HAP-1 (cell line): ENCODE results near the gene NFKBIB.
A peak's percentile ranks its signal among the peaks of the same experiment; 100 is the strongest.
"Not testable (repeated sequence)": the region's sequence is repeated elsewhere in the genome, so short reads cannot be mapped to it uniquely, and the experiment has no call there.

Source experiments
- DNase-seq, 2 experiments: peaks; one replicate each; pipeline ENCODE4 v3.0.0-alpha.2; 2016 to 2020; ENCODE audit warnings: low spot score in 2 of 2
- H3K27me3 ChIP-seq: fragments of 250-450 bp; sonication (Bioruptor Pico); 2 replicates; pipeline ENCODE4 v1.5.1; 2020; ENCODE audit warnings: low read depth, mild to moderate bottlenecking, moderate library complexity
- H3K36me3 ChIP-seq: fragments of 250-450 bp; sonication (Bioruptor Pico); replicated peaks from 2 replicates; pipeline ENCODE4 v1.5.1; 2020; ENCODE audit warnings: mild to moderate bottlenecking
- H3K4me1 ChIP-seq: fragments of 250-450 bp; sonication (Bioruptor Pico); 2 replicates; pipeline ENCODE4 v1.5.1; 2020; ENCODE audit warnings: mild to moderate bottlenecking
- H3K4me3 ChIP-seq: fragments of 250-450 bp; sonication (Bioruptor Pico); 2 replicates; pipeline ENCODE4 v1.5.1; 2020; ENCODE audit warnings: mild to moderate bottlenecking, moderate library complexity
- H3K9me3 ChIP-seq: fragments of 250-450 bp; sonication (Bioruptor Pico); 2 replicates; pipeline ENCODE4 v1.5.1; 2020; ENCODE audit warnings: mild to moderate bottlenecking, moderate library complexity
- in situ Hi-C: fragments of 300-500 bp; cut with MboI; formaldehyde crosslinking; loops from 3 replicates; pipeline ENCODE4 v1.14.3; 2020; ENCODE audit warnings: low sequenced_read_pairs, inconsistent platforms, mixed read lengths

The NFKBIB gene

DNA sequence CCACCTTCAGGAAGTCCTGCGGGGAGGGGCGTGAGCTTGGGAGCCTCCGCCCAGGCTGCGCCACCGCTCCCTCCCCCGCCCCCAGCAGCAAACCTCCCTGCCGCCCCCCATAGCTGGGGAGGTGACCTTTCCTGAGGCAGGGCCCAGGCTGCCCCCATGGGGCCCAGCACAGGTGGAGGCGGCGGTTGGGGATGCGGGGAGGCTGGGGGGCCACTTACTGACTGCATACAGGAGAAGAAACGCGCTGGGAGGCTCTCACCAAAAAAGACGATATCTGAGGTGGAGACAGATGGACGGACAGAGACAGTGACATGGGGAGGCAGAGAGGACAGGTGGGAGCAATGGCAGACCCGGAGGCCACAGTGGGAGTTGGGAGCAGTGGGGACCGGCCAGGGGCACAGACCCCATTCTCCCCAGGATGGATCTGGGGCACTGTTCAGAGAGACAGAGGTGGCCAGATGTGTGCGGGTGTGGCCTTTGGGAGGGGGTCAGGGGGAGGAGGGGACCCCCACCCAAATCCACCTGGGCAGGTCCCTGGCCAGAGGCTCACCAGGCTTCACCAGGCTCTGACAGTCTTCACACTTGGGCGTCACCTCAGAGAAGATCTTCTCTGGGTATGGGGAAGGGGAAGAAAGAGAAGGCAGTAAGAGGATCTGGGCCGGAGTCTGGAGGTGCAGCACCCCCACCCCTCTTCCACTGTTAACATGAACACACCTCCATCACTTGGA is 18.7 kb upstream of the NFKBIB start:
- Histone ChIP-seq H3K27me3 (no peaks in the 10 kb centered on the region), H3K4me1 (no peaks in the 10 kb centered on the region), H3K9me3 (no peaks in the 10 kb centered on the region), H3K4me3 (no peak overlapping the region), H3K36me3 (no peaks in the 10 kb centered on the region)
- DNase-seq: no peak
- in situ Hi-C loops: no loop called here

DNA sequence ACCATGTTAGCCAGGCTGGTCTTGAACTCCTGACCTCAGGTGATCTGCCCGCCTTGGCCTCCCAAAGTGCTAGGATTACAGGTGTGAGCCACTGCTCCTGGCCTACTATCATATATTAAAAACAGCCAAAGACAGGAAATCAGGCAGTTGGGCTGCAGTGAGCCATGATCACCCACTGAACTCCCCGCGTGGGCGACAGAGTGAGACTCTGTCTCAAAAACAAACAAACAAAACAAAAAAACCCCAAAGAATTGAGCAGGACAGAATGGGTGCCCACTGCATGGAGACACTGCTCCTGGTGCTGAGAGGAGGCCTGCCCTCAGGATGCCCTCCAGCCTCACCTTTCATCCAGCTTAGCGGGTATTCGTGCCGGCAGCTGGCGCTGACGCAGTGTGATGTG is 16.5 kb upstream of the NFKBIB start:
- Histone ChIP-seq H3K36me3 (no peaks in the 10 kb centered on the region; the same call in 1 of the 2 replicates), H3K27me3 (no peaks in the 10 kb centered on the region), H3K4me1 (no peaks in the 10 kb centered on the region), H3K9me3 (no peaks in the 10 kb centered on the region), H3K4me3 (no peak overlapping the region)
- DNase-seq: no peak
- in situ Hi-C loops: no loop called here

DNA sequence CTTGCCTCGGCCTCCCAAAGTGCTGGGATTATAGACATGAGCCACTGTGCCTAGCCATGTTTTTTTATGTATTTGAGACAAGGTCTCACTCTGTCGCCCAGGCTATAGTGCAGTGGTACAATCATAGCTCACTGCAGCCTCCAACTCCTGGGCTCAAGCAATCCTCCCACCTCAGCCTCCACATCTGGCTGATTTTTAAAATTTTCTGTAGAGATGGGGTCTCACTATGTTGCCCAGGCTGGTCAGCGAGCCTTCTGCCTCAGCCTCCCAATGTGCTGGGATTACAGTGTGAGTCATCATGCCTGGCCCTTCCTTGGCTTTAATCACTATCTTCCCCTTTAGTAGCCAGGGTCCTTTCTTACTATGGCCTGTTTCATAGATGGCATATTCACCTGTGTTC is 15.1 kb upstream of the NFKBIB start:
- H3K36me3 ChIP-seq, DNase-seq, H3K9me3 ChIP-seq, H3K4me1 ChIP-seq, H3K4me3 ChIP-seq, in situ Hi-C loops, H3K27me3 ChIP-seq: not testable (repeated sequence)

DNA sequence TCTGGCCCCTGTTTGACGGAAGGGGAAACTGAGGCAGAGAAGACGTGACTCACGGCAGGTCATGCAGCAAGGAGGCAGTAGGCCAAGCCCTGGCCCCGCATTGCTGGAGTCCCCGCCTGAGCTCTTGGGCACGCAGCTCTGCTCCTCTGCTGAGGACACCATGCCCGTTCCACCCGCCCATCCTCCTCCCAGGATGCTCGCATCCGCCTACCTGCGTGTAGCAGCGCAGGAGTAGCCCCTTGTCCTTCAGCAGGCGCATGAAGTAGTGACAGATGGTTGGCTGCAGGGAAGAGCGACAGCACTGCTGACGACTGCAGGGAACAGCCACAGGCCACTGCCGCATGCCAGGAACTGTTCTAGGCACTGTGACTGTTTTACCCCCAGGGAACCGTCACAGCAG is 10.9 kb upstream of the NFKBIB start:
- H3K36me3 ChIP-seq: no peaks in the 10 kb centered on the region; the same call in none of the 2 replicates
- in situ Hi-C loops: no loop called here
- no peak overlapping the region for H3K4me3 ChIP-seq
- no peaks in the 10 kb centered on the region for H3K4me1 ChIP-seq
- no peak for DNase-seq
- no peaks in the 10 kb centered on the region for H3K27me3 ChIP-seq
- H3K9me3 ChIP-seq: no peaks in the 10 kb centered on the region

DNA sequence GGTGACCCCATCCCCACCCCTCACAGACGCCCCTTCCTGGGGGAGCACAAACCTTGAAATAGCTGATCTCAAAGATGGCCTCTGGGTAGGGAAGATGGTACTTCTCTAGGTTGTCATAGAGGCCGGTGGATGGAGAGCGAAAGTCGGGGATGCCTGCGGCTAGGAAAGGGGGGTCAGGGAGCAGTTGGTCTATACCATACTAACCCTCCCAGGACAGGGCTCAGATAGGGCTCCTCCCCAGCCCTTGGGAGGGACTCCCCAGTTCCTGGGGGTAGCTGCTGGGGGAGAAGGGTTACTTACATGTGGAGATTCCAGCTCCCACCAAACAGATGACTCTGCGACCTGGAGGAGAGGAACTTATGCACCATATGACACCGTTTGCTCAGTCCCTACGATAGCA is 10.0 kb upstream of the NFKBIB start:
- in situ Hi-C loops: no loop called here
- no peaks in the 10 kb centered on the region for H3K9me3 ChIP-seq
- no peaks in the 10 kb centered on the region for H3K27me3 ChIP-seq
- H3K36me3 ChIP-seq: no peaks in the 10 kb centered on the region; the same call in none of the 2 replicates
- no peak overlapping the region for H3K4me3 ChIP-seq
- H3K4me1 ChIP-seq: no peaks in the 10 kb centered on the region
- DNase-seq: no peak

DNA sequence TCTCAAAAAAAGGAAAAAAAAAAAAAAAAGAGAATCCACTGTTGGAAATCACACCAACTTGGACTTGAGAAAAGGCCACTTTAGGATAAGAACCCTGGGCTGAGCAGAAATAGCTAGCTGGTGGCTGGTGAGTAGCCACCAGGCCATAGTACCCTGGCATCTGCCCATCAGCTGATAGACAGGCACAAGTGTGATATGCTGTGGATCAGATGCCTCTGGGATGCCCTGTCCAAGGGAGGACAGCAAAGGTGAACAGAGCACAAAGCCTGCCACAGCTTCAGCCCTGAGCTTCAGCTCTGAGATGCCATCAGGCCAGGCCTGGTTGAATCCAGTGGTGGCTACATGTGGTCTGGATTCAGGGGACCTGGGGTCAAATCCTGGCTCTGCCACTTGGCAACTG is 9.1 kb upstream of the NFKBIB start:
- Histone ChIP-seq H3K27me3 (no peaks in the 10 kb centered on the region), H3K9me3 (no peaks in the 10 kb centered on the region), H3K36me3 (no peaks in the 10 kb centered on the region; the same call in none of the 2 replicates), H3K4me1 (no peaks in the 10 kb centered on the region), H3K4me3 (no peak overlapping the region)
- in situ Hi-C loops: no loop called here
- DNase-seq: no peak

DNA sequence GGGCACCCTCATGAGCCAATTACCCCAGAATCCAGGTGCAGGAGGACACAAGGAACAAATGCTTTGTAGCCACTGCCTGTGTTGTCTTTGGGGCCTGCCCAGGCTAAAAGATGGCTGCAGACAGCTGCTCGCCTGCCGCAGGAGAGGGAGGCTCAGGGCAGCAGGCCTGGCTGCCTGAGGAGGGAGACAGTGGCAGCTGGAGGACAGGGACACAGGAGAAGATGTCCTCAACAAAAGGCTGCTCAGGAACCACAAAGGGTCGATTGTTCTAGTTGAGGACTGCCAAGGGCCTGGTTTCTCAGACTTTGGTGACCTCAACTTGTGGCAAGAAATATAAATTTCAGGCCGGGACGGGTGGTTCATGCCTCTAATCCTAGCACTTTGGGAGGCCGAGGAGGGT is 8.0 kb upstream of the NFKBIB start:
- H3K27me3 ChIP-seq: no peaks in the 10 kb centered on the region
- DNase-seq: no peak
- in situ Hi-C loops: no loop called here

DNA sequence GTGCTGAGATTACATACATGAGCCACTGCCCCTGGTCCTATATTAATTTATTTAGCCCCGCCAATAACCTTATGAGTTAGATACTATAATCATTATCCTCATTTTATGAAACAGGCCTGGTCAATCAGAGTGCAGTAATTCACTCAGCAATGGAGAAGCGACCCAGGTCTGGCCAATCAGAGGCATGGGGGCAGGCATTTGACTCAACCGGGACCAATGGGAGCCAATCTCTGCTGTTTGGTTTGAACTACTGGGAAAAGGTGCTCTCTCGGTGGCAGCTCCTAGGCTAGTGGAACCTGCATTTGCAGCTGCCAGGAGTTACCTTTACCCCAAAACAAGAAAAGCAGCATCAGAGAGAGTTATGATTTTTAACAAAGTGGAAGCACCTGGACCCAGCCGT is 6.9 kb upstream of the NFKBIB start:
- DNase-seq: no peak
- Histone ChIP-seq H3K9me3 (no peaks in the 10 kb centered on the region), H3K27me3 (no peaks in the 10 kb centered on the region), H3K4me3 (no peak overlapping the region), H3K36me3 (no peaks in the 10 kb centered on the region; the same call in 1 of the 2 replicates), H3K4me1 (no peaks in the 10 kb centered on the region)
- in situ Hi-C loops: no loop called here

More for the DNA sequence above, 8.0 kb upstream of the NFKBIB start:
- Histone ChIP-seq H3K9me3 (no peaks in the 10 kb centered on the region), H3K36me3 (no peaks in the 10 kb centered on the region; the same call in none of the 2 replicates), H3K4me3 (no peak overlapping the region), H3K4me1 (no peaks in the 10 kb centered on the region)

DNA sequence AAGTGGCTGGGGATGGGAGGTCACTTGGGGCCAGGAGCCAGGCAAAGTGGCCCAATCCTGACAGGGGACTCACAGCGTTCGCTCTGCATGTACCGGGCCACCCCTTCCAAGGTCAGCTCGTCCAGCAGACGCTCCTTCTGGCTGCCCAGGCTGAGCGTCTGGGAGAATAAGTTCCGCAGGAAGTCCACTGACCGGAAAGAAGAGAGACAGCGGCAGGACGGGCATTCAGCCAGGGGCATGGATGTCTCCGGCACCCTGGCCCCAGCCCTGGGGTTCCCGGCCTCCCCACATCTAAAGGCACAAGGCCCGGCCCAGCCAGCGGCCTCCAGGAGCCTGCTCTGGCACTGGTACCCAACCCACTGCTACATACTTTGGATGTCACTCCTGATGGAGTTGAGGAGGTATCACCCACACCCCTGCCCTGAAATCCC is 6.4 kb upstream of the NFKBIB start:
- H3K9me3 ChIP-seq: no peaks in the 10 kb centered on the region
- H3K4me3 ChIP-seq: no peak overlapping the region
- no peak for DNase-seq
- H3K27me3 ChIP-seq: no peaks in the 10 kb centered on the region
- no peaks in the 10 kb centered on the region; the same call in 1 of the 2 replicates for H3K4me1 ChIP-seq
- no peaks in the 10 kb centered on the region; the same call in 1 of the 2 replicates for H3K36me3 ChIP-seq
- in situ Hi-C loops: no loop called here

DNA sequence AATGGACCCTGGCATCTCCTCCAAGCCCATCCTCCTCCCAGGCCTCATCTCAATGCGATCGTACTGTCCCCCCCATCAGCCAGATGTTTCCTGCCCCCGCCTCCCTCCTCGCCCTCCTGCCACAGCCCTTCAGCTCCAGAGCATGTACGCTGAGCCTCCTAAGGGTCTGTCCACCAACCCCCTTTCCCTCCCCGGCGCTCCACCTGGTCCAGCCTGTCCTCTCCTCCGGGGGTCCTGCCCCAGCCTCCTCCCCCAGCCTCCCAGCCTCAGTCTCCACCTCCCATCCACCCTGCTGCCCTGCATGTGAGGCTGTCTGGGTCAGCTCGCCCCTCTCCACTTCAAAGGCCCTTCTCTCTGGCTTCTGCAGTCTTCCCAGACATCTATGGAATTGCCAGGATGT is 4.8 kb upstream of the NFKBIB start:
- DNase-seq: no peak
- no peaks in the 10 kb centered on the region for H3K27me3 ChIP-seq
- H3K4me1 ChIP-seq: peaks cover 6% of the 10 kb centered on the region
- no peaks in the 10 kb centered on the region for H3K9me3 ChIP-seq
- no peaks in the 10 kb centered on the region for H3K36me3 ChIP-seq
- H3K4me3 ChIP-seq: no peak overlapping the region
- in situ Hi-C loops: no loop called here

DNA sequence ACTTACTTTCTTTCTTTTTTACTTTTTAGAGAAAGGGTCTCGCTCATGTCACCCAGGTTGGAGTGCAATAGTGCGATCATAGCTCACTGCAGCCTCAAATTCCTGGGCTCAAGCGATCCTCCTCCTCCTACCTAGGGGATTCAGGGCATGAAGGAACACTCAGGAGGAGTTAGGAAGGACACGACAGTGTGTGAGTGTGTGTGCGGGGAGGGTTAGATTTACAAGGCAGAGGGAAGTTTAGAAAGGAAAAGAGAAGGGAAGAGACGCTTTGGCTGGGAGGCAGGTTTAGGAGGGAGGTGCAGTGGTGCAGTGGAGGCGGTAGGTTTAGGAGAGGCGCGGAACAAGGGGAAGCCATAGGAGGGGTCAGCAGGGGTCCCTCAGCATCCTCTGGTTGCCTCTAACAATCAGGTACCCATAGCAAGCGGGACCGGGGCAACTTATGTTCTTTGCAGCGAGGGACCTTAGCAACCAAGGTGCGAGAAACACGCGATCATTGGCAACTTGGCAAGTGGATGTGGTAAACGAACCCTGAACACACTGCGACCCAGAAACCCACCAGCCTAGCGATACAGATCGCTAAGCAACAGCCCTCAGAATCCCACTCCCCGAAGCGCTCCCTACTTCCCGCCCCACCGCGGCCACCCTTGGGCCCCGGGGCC is 852 bp upstream of the NFKBIB start:
- Histone ChIP-seq H3K36me3 (no peaks in the 10 kb centered on the region), H3K27me3 (no peaks in the 10 kb centered on the region), H3K4me3 (peak overlapping the region; percentile 55), H3K9me3 (no peaks in the 10 kb centered on the region), H3K4me1 (peaks cover 28% of the 10 kb centered on the region)
- in situ Hi-C loops: no loop called here
- DNase-seq: peak; percentile 23 to 38

DNA sequence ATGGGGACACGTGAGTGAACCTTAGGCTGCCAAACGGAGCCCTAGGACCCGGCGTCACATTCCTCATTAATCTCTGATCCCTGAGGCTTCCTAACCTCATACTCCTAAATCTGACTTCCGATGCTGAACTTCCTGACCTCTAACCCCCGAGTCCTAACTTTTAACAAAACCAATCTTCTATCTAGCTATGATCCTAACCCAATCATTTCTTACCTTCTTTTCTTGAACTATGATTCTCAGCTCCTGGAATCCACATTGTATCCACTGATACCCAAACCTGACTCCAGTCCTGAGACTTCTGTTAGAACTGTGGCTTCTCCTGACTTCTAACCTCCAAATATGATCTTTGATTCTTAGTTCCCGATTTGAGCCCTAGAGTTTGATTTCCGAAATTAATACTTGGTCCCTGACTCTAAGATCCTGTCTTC is 447 bp downstream of the NFKBIB start:
- Histone ChIP-seq H3K4me1 (peaks cover 28% of the 10 kb centered on the region), H3K27me3 (no peaks in the 10 kb centered on the region), H3K4me3 (peak overlapping the region; percentile 55), H3K9me3 (no peaks in the 10 kb centered on the region), H3K36me3 (peaks cover 6% of the 10 kb centered on the region)
- DNase-seq: peak in 1 of 2 experiments; percentile 67
- in situ Hi-C loops: no loop called here

DNA sequence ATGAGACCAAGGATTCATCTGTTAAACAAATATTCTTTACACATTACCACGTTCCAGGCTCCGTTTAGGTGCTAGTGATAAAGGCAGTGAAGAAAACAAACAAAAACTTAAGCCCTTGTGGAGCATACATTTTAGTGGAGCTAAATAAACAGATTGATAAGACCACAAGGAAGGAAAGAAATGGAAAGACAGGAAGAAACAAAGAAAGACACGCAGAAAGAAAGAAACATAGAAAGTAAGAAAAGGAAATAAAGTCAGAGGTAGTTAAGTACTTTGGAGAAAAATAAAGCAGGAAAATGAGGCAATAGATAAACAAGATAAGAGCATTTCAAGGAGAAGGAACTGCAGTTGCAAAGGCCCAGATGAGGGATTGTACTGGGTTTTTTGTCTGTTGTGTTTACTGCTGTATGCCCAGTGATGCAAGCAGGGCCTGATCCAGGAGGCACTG is 998 bp downstream of the NFKBIB start:
- in situ Hi-C loops: no loop called here
- no peak for DNase-seq
- peaks cover 28% of the 10 kb centered on the region for H3K4me1 ChIP-seq
- no peaks in the 10 kb centered on the region for H3K9me3 ChIP-seq
- H3K36me3 ChIP-seq: peaks cover 11% of the 10 kb centered on the region
- no peaks in the 10 kb centered on the region for H3K27me3 ChIP-seq
- H3K4me3 ChIP-seq: peak overlapping the region; percentile 55

DNA sequence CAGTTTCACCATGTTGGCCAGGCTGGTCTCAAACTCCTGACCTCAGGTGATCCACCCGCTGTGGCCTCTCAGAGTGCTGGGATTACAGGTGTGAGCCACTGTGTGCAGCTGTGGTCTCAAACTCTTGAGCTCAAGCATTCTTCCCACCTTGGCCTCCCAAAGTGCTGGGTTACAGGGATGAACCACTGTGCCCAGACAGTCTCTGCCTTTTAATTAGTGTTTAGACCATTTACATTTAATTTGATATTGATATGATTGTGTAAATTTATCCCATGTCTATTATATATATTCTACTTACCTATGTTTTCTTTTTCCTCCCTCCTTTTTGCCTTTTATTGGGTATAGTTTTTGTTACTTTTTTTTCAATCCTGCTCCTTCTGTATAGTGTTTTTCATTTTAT is 1.9 kb downstream of the NFKBIB start:
- in situ Hi-C loops: no loop called here
- Histone ChIP-seq H3K9me3 (no peaks in the 10 kb centered on the region), H3K36me3 (peaks cover 11% of the 10 kb centered on the region), H3K27me3 (no peaks in the 10 kb centered on the region), H3K4me3 (no peak overlapping the region), H3K4me1 (peaks cover 28% of the 10 kb centered on the region)
- DNase-seq: no peak
